Fibroblast of skin of left quadriceps (primary cell): ENCODE results near the gene PVR.
"Not testable (repeated sequence)": the region's sequence is repeated elsewhere in the genome, so short reads cannot be mapped to it uniquely, and the experiment has no call there.

Source experiments
- DNase-seq, 2 experiments: peaks; one replicate each; pipeline ENCODE4 v3.0.0-alpha.2; 2013; ENCODE audit warnings: low read depth in 2 of 2

PVR gene

DNA sequence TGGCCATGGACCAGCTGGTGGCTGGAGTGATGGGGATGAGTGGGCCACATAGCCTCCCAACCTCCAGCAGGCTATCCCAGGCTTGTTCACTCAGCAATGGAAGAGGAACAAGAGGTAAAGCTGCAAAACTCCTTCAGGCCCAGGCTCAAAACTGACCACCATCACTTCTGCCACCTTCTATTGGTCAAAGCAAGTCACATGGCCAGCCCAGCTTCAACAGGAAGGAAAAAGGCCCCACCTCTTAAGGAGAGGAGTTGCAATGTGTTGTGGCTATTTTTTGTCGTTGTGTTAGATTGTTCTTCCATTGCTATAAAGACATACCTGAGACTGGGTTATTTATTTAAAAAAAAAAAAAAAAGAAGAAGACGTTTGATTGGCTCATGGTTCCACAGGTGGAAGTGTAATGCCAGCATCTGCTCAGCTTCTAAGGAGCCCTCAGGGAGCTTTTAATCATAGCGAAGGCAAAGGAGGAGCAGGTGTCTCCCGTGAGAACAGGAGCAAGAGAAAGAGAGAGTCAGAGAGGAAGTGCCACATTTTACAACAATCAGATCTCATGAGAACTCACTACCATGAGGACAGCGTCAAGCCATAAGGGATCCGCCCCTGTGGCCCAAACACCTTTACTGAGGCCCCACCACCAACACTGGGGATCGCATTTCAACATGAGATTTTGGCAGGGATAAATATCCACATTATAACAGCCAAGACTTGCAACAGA is 24.9 kb upstream of the PVR start:
- DNase-seq: no peak

- no peak for DNase-seq
Measured at GRCh38 chr19:44620667-44621066, 23.0 kb upstream of the PVR start.

- DNase-seq: no peak
Measured at GRCh38 chr19:44621367-44621766, 22.3 kb upstream of the PVR start.

GRCh38 chr19:44623080-44623479 is 20.6 kb upstream of the PVR start:
- DNase-seq: no peak

DNA sequence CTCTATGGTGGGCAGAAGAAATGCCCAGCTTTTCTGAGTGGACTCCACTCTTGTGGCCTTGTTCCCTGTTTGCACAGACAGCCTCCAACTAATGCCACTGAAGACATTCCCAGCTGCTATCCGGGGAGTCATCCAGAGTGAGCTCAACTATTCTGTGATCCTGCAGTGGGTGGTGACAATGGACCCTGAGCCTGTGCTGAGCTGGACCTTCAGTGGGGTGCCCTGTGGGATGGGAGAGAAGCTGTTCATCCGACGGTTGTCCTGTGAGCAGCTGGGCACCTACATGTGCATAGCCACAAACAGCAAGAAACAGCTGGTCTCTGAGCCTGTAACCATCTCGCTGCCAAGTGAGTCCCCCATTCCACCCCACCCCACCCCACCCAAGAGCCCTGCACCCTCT is 20.1 kb upstream of the PVR start:
- no peak for DNase-seq

DNA sequence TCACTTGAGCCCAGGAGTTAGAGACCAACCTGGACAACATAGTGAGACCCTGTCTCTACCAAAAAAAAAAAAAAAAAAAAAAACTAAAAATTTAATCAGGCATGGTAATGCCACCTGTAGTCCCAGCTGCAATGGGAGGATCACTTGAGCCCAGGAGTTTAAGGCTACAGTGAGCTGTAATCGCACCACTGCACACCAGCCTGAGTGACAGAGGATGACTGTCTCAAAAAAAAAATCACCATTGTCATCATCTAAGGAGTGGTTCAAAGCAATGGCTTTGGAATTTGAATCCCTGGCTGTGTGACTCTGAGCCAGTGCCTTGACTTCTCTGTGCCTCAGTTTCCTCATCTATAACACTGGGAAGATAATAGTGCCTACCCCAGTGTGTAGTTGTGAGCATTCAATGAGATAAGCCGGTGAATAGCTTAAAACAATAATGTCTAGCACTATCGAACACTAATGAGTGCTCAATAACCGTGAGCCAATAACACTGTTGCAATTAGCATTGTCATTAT is 18.8 kb upstream of the PVR start:
- DNase-seq: no peak

DNA sequence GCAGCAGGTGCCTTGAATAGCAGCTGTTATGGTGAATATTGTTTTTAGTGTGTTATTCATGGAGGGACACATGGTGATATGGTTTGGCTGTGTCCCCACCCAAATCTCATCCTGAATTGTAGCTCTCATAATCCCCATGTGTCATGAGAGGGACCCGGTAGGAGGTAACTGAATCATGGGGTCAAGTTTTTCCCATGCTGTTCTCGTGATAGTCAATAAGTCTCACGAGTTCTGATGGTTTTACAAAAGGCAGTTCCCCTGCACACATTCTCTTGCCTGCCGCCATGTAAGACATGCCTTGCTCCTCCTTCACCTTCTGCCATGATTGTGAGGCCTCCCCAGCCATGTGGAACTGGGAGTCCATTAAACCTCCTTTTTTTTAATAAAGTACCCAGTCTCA is 18.1 kb upstream of the PVR start:
- DNase-seq: not testable (repeated sequence)

- DNase-seq: peak; percentile 94
Measured at GRCh38 chr19:44626048-44626624, 17.6 kb upstream of the PVR start.

DNA sequence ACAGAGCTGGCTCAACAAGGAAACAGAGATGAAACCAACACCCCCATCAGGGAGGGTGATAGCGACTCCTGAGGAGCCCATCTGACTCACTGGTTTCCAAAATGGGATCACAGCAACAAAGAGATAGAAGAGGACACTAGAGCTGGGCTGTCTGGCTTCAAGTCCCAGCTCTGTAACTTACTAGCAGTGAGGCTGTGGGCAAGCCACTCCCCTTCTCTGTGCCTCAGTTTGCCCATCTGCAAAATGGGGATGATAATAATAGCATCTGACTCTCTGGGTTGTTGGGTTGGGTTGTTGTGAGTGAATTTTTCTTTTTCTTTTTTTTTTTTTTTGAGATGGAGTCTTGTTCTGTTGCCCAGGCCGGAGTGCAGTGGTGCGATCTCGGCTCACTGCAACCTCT is 16.1 kb upstream of the PVR start:
- DNase-seq: no peak

- DNase-seq: no peak
Measured at GRCh38 chr19:44628793-44629192, 14.9 kb upstream of the PVR start.

- DNase-seq: not testable (repeated sequence)
Measured at GRCh38 chr19:44631611-44632010, 12.1 kb upstream of the PVR start.

GRCh38 chr19:44634058-44634457 is 9.7 kb upstream of the PVR start:
- DNase-seq: not testable (repeated sequence)

- no peak for DNase-seq
Measured at GRCh38 chr19:44634785-44635184, 8.9 kb upstream of the PVR start.

DNA sequence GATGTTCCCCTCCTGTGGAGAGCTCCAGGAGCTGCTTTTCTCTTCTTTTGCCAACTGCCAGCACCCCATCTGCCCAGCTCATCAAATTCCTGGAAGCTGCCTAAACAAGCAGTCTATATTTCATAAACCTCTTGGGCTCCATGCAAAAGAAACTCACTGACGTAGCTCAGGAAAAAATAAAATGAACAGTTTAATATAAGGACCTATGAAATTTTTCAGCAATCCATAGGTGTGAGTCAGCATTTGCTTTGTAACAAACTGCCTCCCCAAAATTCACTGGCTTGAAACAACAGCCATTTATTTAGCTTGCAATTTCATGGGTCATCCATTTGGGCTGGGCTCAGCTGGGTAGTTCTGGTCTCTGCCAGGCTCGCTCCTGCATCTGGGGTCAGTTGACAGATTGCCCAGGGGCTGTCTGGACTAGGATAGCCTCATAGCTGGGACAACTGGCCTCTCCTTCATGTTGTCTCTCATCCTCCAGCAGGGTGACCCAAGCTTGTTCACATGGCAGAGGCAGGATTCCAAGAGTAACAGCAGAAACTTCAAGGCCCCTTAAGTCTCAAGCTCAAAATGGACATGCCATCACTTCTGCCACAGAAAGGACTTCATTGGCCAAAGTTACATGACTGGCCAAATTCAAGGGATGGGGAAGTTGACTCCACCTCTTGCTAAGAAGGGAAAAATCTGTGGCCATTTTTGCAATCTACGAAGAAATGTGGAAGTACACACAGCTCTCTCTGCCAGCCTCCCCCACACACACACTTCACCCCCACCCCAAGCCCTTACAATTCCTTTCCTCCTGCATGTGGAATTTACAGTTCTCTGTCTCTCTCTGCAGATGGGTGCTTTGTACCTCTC is 7.9 kb upstream of the PVR start:
- no peak for DNase-seq

DNA sequence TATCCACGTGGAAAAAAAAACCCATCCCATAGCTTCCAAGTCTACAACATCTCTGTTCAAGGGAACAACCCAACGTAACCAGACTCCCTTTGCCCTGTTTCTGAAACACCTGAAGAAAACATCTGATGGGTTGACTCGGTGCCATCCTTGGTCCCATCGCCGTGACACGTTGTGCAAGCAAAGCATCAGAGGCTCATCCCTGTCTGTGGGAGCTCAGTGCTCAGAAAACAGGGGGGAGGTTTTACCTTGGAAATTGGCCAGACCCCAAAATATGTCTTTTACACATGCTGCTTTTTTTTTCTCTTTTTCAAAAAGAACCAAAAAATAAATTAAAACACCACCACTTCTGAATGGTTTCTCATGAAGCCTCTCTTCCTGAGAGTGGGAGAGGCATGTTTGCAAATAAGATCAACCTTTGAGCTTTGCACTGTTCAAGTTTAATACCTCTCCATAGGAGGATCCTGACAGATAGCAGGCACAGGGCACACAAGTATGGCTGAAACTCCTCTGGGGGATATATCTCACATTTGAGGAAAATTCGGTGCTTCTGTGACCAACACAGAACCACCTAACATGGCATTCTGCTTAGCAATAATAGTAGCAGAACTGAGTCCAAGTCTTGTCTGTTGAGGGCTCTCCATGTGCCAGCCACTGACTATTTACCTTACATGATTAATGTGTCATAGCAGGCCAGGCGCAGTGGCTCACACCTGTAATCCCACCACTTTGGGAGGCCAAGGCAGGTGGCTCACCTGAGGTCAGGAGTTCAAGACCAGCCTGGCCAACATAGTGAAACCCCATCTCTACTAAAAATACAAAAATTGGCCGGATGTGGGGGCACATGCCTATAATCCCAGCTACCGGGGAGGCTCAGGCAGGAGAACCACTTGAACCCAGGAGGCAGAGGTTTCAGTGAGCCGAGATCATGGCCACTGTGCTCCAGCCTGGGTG is 7.0 kb upstream of the PVR start:
- no peak for DNase-seq

GRCh38 chr19:44637390-44637764 is 6.3 kb upstream of the PVR start:
- DNase-seq: no peak

GRCh38 chr19:44640518-44640917 is 3.2 kb upstream of the PVR start:
- DNase-seq: no peak

DNA sequence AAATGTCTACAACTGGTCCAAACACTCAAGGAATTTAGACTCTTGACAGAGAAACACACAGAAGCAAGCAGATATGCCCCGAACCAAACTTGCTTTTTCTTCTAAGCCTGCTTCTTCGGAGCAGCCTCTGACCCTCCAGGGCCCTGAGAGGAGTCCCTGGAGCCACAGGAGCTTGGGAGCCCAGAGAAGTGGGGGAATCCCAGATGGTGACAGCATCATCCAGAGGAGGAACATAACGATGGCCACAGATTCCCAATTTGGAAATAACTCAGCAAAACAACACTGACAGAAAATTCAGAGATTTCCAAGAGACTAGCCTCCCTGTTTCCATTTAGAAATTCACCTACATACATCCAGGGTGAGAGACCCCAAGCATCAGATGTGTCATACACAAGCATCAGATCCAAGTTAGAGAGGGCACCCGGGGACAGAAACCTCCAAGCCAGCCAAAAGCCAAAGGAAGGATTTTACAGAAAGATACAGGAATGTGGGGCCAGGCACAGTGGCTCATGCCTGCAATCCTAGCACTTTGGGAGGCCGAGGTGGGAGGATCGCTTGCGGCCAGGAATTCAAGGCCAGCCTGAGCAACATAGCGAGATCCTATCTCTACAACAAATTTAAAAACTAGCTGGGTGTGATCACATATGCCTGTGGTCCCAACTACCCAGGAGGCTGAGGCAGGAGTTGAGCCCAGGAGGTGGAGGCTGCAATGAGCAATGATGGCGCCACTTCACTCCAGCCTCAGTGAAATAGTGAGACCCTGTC is 2.0 kb upstream of the PVR start:
- no peak for DNase-seq

DNA sequence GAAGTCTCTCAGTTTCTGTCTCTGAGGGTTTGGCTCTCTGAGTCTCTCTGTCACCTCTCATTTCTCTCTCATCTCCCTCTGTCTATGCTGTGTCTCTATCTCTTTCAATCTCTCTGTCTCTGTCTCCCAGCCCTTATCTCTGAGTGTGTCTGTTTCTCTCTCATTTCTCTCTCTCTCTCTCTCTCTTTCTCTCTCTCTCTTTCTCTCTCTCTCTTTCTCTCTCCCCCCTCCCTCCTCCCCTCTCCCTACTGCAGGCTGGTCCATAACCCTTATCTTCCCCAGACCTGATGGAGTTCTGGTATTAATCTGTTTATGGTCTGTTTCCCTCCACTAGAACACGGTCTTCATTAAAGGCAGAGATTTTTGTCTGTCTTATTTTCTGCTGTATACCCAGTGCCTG is 1.3 kb upstream of the PVR start:
- DNase-seq: no peak

- no peak for DNase-seq
Measured at GRCh38 chr19:44644402-44645016, 799 bp downstream of the PVR start.
